HFFc6 (cell line): ENCODE measurements around the gene DUSP3. TPM values are rescaled to one million over a fixed set of nuclear protein-coding genes. Genes with fewer than 3 reads are reported as not detected.

Experiments used
- DNase-seq: peaks from one replicate; pipeline ENCODE4 v3.0.0-alpha.2; 2018
- H3K27ac Mint-ChIP-seq: 2 replicates; pipeline ENCODE4 v1.8.0; 2020; ENCODE audit warnings: mild to moderate bottlenecking, mixed read lengths
- H3K27me3 Mint-ChIP-seq: 2 replicates; pipeline ENCODE4 v1.8.0; 2021; ENCODE audit warnings: mild to moderate bottlenecking, moderate library complexity, mixed read lengths; ENCODE audit not compliant: insufficient read depth
- H3K36me3 Mint-ChIP-seq: 2 replicates; pipeline ENCODE4 v1.8.0; 2021; ENCODE audit warnings: low read depth, mixed read lengths
- H3K4me1 Mint-ChIP-seq: 2 replicates; pipeline ENCODE4 v1.8.0; 2020; ENCODE audit warnings: low read depth, mixed read lengths
- H3K4me3 Mint-ChIP-seq: 2 replicates; pipeline ENCODE4 v1.8.0; 2020; ENCODE audit warnings: mild to moderate bottlenecking, moderate library complexity, mixed read lengths
- H3K9me3 Mint-ChIP-seq: 2 replicates; pipeline ENCODE4 v1.8.0; 2020; ENCODE audit warnings: mild to moderate bottlenecking, mixed read lengths
- total RNA-seq, 6 experiments: library from RNA; stranded (reverse); fragmentation: NEBNext Ultra II Directional; extraction: Animal tissue kit (Norgen Biotek cat#: 25700); gene quantifications; 2 replicates in 1 of 6; 3 replicates in 5 of 6; pipeline ENCODE4 v1.2.3, GENCODE V29; 2021
- TF ChIP-seq, protein P1 (sequence below): fragments of 200-600 bp; sonication (generic); IDR thresholded peaks from 2 replicates; pipeline ENCODE4 v1.5.0; 2021; ENCODE audit warnings: antibody characterized with exemption, mild to moderate bottlenecking

DUSP3 gene
- total RNA-seq, 6 experiments from 2014 or later, result 34.3 to 47.2 (median 38.3) TPM

DNA sequence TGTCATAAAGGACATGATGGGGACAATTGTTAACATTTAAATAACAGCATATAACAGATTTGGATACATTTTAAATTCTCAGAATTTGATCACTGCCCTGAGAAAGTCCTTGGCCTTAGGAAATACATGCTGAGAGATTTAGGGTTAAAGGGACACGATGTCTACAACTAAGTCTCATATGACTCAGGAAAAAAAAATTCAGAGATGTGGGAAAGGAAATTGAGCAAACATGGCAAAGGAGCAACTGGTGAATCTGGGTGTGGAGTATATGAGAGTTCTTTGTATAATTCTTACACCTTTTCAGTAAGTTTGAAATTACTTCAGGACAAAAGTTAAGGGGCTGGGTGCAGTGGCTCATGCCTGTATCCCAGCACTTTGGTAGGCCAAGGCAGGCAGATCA is 35.9 kb upstream of the DUSP3 start:
- DNase-seq, result peak; percentile 54
- Mint-ChIP-seq H3K4me3 (peak overlapping the region; percentile 22), H3K9me3 (no peaks in the 10 kb centered on the region), H3K27ac (peak overlapping the region; percentile 56), H3K4me1 (peaks cover 11% of the 10 kb centered on the region), H3K27me3 (no peaks in the 10 kb centered on the region; the same call in 1 of the 2 replicates), H3K36me3 (peaks cover 25% of the 10 kb centered on the region)
- TF ChIP-seq, protein P1, sequence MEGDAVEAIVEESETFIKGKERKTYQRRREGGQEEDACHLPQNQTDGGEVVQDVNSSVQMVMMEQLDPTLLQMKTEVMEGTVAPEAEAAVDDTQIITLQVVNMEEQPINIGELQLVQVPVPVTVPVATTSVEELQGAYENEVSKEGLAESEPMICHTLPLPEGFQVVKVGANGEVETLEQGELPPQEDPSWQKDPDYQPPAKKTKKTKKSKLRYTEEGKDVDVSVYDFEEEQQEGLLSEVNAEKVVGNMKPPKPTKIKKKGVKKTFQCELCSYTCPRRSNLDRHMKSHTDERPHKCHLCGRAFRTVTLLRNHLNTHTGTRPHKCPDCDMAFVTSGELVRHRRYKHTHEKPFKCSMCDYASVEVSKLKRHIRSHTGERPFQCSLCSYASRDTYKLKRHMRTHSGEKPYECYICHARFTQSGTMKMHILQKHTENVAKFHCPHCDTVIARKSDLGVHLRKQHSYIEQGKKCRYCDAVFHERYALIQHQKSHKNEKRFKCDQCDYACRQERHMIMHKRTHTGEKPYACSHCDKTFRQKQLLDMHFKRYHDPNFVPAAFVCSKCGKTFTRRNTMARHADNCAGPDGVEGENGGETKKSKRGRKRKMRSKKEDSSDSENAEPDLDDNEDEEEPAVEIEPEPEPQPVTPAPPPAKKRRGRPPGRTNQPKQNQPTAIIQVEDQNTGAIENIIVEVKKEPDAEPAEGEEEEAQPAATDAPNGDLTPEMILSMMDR, result no peak

DNA sequence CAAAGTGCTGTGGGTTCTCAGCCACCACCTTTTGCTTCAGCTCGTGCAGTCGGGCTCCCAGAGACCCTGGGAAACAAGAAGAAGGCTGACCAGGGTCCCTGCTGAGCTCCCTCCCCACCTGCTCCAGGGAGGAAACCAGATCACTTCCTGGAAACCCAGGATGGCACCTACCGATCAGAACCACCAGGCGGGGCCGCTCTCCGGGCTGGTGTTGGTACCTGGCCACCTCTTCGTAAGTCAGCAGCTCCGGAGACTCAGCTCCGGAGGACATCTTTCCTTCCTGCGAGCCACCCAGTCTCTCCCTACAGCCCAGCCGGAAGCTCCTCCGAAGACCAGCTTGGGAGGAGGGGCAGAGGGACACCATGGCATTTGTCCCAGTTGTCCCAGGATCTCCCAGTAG is 35.2 kb upstream of the DUSP3 start:
- Mint-ChIP-seq H3K4me1 (peaks cover 11% of the 10 kb centered on the region), H3K27me3 (no peaks in the 10 kb centered on the region; the same call in 1 of the 2 replicates), H3K4me3 (no peak overlapping the region), H3K9me3 (no peaks in the 10 kb centered on the region), H3K27ac (no peak overlapping the region), H3K36me3 (peaks cover 25% of the 10 kb centered on the region)
- DNase-seq, result no peak
- TF ChIP-seq, protein P1, result no peak

DNA sequence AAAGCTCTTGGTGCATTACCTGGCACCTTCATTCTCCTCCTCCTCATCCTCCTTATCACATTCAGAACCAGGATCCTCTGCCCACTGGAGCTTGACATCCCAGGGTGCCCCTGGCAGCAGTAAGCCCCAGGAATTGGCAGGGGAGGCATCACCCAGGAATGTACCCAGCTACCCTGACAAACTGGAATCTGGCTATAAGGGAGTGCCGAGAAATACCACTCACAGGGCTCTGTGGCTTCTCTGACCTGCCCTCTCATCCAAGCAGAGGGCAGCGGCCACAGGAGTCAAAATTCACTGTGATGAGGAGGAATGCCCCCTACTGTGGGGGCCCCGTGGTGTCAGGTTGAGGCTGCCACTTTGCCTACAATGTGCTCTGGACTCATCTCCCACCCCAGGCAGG is 34.6 kb upstream of the DUSP3 start:
- TF ChIP-seq, protein P1, result no peak
- H3K9me3 Mint-ChIP-seq, result no peaks in the 10 kb centered on the region
- DNase-seq, result no peak
- no peak overlapping the region; the same call in 1 of the 2 replicates for H3K27ac Mint-ChIP-seq
- peaks cover 11% of the 10 kb centered on the region for H3K4me1 Mint-ChIP-seq
- H3K4me3 Mint-ChIP-seq, result no peak overlapping the region
- peaks cover 25% of the 10 kb centered on the region for H3K36me3 Mint-ChIP-seq
- H3K27me3 Mint-ChIP-seq, result no peaks in the 10 kb centered on the region; the same call in 1 of the 2 replicates

DNA sequence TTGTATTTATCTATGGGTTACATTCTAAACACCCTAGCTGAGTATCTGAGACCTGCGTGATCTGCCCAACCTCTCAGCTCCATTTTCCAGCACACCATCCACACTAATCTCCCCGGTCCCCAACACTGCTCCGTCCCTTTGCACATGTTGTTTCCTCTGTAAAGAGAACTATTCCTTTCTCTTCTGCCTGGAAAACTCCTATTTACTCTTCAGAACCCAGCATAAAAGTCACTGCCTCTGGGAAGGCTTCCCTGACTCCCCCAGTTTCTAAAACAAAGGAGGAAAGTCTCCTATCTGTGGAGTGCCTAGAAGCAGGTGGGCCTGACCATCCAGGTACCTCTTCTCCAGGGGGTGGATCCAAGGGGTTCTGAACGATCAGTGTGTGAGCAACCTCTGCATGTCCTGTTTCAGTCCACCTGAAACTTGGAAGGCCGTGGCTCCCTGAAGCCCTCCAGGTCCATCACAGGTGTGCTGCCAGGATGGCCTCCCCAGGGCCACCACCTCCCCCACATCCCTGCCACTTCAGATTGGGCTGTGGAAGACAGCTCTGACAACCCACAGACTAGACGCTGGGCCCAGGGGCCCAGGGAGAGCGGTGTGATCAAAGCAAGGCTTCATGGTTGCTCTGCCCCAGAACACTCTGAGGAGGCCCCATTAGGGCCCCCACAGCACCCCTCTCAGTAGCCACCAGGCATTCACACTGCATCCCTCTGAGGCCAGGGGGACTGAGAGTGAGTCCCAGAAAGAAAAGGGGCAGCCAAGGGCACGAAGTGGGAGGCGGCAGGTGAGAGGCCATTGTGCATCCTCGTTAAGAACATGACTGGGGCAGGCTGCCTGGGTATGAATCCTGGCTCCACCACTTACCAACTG is 33.9 kb upstream of the DUSP3 start:
- H3K4me1 Mint-ChIP-seq, result peaks cover 11% of the 10 kb centered on the region
- TF ChIP-seq, protein P1, result no peak
- H3K36me3 Mint-ChIP-seq, result peaks cover 25% of the 10 kb centered on the region
- no peaks in the 10 kb centered on the region; the same call in 1 of the 2 replicates for H3K27me3 Mint-ChIP-seq
- no peak overlapping the region for H3K4me3 Mint-ChIP-seq
- no peaks in the 10 kb centered on the region for H3K9me3 Mint-ChIP-seq
- H3K27ac Mint-ChIP-seq, result no peak overlapping the region; the same call in 1 of the 2 replicates
- DNase-seq, result no peak

DNA sequence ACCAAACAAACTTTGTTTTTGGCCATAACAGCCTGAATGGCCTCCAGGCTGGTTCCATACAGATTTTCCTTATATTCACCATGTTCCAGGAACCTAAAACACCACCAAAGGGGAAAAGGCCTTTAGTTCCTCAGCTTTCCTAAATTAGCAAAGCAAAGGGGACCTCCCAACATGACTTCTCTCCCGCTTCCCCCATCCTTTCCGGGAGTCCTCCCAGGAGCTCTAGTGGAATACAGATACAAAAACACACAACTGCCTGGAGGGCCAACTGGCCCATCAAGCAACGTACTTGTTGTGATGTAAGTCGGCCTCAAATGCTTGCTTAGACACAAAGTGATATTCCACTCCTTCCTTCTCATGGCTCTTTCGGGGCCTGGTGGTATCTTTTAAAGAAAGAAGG is 32.0 kb upstream of the DUSP3 start:
- no peak for DNase-seq
- TF ChIP-seq, protein P1, result no peak
- H3K36me3 Mint-ChIP-seq, result peaks cover 19% of the 10 kb centered on the region
- H3K4me1 Mint-ChIP-seq, result peaks cover 11% of the 10 kb centered on the region
- no peaks in the 10 kb centered on the region; the same call in none of the 2 replicates for H3K27me3 Mint-ChIP-seq
- H3K27ac Mint-ChIP-seq, result no peak overlapping the region
- H3K9me3 Mint-ChIP-seq, result no peaks in the 10 kb centered on the region
- H3K4me3 Mint-ChIP-seq, result no peak overlapping the region
